ENCODE measurements around the gene JAKMIP2.

JAKMIP2 gene

DNA sequence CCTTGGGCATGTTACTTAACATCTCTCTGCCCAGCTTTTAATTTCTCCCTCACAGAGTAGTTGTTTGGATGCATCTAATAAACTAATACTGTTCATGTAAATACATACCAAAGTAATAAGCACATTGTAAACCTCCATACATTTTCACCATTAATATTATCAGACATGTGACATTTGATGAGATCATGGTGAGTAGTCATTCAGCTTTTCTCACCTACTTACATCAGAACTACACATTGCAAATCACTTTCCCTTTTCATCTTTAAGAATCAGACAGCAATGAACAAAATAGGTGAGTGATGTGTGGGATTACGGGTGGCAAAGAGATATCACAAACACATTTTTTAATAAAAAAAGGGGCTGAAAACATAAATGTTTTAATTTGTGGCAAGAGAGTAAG is 89.3 kb downstream of the JAKMIP2 start:
- FAIRE-seq = no peak

DNA sequence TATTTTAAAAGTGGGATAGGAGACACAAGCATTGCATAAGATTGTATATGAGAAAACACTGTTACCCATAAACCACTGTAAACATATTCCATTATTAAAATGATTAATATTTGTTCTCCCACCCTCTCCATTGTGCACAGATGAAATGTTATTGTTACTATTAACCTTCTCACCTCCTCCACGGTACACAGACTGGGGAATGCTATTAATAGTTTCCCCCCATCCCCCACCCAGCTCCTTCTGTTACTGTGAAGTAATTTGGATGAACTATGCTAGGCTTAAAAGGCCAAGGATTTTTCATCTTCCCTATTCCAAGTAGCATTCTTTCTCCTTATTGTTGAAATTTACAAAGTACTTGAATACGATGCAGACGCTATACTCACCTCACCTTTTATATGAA is 91.4 kb downstream of the JAKMIP2 start:
- no peak for FAIRE-seq

- FAIRE-seq = no peak
These were observed 91.9 kb downstream of the JAKMIP2 start for GRCh38 chr5:147690595-147690994.

- no peak for FAIRE-seq
These were observed 93.1 kb downstream of the JAKMIP2 start for GRCh38 chr5:147689426-147689825.

DNA sequence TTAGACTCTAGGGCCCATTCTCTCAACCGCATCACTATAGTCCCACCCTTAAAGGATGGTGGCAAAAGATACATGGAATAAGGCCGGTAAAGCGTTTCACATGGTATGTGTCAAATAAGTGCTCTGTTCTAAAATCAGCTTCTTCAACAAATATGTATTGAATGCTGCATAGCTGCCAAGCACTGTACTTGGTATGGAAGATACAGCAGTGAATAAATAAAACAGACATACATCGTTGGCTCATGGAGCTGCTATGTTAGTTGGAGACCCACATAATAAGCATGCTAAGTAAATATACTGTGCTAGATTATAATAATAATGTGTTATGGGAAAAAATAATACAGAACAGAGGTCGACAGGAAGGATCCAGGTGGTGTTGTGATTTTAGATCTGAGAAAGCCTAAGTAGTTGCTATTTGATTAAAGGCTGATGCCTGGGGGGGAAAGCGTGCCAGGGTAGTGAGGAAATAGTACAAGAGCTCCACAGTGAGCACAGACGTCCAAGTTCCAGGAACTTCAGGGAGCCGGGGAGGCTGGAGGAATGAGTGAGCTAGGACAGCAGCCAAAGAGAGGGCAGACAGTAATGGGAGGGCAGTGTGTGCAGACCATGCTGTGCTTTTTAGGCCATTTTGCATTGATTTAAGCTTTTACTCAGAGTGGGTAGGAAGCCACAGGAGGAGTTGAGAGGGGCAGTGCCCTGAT is 93.7 kb downstream of the JAKMIP2 start:
- FAIRE-seq = no peak

- no peak for FAIRE-seq
These were observed 95.4 kb downstream of the JAKMIP2 start for GRCh38 chr5:147687118-147687517.

DNA sequence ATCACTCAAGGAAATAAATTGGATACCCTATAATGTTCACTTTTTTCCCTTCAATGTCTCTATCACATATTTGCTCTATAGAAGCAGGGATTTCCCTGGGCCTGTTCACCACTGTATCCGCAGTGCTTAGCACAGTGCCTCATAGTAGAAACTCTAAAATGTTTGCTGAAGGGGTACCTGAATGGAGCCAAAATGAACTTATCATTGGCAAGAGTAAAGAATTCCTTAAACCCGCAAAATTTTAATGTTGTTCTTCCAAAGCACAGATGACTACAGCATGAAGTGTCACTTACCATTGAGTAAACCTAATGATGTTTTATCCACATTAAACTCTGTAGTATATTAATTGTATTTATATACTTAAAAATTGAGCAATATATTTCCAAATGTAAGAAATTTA is 96.1 kb downstream of the JAKMIP2 start:
- no peak for FAIRE-seq

GRCh38 chr5:147685993-147686392 is 96.5 kb downstream of the JAKMIP2 start:
- FAIRE-seq = no peak

- no peak for FAIRE-seq
These were observed 107.4 kb downstream of the JAKMIP2 start for GRCh38 chr5:147675168-147675567.

DNA sequence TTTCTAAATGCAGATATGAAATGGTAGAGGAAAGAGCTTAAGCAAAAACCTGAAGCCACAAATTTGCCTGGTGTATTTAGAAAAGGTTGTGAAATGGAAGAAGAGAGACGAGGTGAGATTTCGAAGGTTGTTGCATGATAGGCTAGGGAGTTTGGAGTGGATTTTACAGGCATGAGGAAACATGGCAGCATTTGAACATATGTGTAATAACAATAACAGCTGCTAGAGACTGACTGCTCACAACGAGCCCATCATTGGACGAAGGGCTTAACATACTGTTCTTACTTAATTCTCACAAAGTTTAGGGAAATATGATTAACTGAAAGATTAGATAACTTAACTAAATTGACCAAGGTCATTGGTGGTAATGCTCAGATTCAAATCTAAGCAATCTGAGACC is 108.1 kb downstream of the JAKMIP2 start:
- no peak for FAIRE-seq

- no peak for FAIRE-seq
These were observed 108.7 kb downstream of the JAKMIP2 start for GRCh38 chr5:147673791-147674190.

GRCh38 chr5:147673266-147673665 is 109.3 kb downstream of the JAKMIP2 start:
- FAIRE-seq = no peak

DNA sequence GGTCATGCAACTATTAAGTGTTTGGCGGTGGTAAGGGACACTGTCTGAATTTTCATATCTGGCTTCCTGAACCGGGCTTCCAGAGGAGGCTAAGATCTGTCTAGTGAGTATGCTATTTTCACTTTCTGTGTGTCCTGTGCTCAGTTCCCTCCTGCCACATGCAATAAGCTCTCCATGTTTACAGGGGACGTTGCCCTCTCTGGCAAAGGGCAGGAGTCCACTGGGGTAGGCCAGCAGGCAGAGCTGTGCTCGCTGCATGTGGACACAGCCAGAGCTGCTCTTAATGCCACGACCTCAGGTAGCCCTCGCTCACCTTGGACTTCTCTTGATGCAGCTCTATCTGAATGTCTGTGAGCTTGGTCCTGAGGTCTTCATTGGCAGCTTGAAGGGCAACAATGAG is 111.2 kb downstream of the JAKMIP2 start:
- FAIRE-seq = no peak

DNA sequence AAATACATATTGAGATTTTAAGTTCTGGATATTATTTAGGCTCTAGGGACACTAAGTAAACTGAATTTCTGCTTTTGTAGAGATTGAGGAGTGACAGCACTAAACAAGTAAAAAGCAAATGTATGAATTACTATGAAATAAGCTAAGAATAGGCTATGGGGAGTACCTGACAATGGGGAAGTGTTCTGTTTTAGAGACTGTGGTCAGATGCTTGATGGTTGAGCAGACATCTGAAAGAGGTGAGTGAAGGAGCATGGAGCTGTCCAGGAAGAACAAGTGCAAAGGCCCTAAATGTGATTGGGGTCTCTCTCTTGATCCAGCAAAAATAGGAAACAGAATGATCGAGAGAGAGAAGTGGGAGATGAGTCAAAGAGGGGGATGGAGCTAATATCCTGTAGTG is 111.7 kb downstream of the JAKMIP2 start:
- no peak for FAIRE-seq

- FAIRE-seq = no peak
These were observed 113.2 kb downstream of the JAKMIP2 start for GRCh38 chr5:147669169-147669869.

DNA sequence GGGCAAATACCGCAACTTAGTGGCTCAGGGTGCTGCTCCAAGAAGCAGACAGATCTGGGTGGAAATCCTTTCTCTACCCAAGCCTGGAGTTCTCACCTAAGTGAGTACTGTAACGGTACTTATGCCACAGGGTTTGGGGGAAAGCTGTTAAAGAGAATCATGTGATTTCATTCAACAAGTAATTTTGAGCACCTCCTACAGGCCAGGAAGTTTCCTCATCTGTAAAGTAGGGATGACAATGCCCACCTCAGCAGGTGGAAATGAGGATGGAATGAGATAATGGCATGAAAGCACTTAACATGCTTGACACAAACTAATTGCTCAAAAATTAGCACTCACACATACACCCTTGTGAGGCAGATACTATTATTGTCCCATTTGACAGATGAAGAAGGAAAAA is 114.1 kb downstream of the JAKMIP2 start:
- no peak for FAIRE-seq

- no peak for FAIRE-seq
These were observed 115.2 kb downstream of the JAKMIP2 start for GRCh38 chr5:147667363-147667762.

- FAIRE-seq = no peak
These were observed 116.1 kb downstream of the JAKMIP2 start for GRCh38 chr5:147666419-147666818.

GRCh38 chr5:147661541-147661940 is 121.0 kb downstream of the JAKMIP2 start:
- FAIRE-seq = no peak

DNA sequence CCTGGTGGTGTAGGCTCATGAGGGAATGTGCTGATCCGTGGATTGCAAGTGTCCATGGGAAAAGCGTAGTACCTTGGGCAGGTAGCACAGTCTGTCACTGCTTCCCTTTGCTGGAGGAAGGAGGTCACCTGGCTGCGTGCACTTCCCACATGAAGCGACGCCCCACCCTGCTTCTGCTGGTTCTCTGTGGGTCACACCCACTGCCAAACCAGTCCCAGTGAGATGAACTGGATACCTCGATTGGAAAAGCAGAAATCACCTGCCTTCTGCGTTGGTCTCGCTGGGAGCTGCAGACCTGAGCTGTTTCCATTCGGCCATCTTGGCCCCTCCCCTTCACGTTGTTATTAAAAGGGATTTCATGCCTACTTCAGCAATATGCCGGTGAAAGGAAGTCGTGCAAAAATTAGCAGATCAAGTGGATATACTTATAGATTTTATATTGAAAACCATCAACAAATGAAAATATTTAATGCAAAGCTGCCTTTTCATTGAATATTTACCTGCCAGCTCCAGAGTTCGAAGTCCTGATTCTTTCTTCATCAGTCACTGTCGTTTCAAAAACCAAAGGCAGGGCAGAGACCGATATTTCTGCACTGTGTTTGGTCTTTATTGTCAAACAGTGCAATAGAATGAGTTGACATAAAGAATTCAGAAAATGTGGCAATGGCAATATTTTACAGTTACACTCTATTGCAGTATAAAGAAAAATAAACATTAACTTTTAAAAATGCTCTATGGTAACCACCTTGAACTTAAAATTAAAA is 123.2 kb downstream of the JAKMIP2 start:
- no peak for FAIRE-seq

GRCh38 chr5:147658293-147658932 is 124.1 kb downstream of the JAKMIP2 start:
- no peak for FAIRE-seq

DNA sequence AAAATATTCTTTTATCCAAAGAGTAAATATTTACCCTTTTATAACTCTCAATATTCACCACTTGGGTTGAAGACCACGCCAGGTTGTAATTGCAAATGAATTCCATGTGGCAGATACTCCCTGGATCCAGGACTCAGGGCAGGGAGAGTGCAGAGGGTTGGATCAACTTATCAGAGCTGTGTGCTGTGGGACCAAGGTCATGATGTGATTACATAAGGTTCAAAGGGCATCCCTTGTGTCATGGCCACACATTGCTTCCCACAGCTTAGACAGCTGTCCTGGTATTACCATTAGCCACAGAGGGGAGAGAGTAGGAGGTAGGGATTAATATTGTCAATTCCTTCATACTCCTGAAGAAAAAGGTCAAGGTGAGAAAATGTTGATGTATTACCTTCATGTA is 133.9 kb downstream of the JAKMIP2 start:
- FAIRE-seq = no peak

- FAIRE-seq = no peak
These were observed 137.3 kb downstream of the JAKMIP2 start for GRCh38 chr5:147645197-147645596.

Measured in TTC549 (cell line).